ENCODE results near the gene AARSD1.
A peak's percentile ranks its signal among the peaks of the same experiment; 100 is the strongest.
"Not testable (repeated sequence)": the region's sequence is repeated elsewhere in the genome, so short reads cannot be mapped to it uniquely, and the experiment has no call there.

Gene AARSD1

GRCh38 chr17:42964161-42964932 lies at the start of gene AARSD1:
TSS of gene AARSD1 (minus strand) at chr17:42964454. CDS start at chr17:42964440, 14 bp downstream.
- peak; percentile 93 for DNase-seq

- no peak for DNase-seq
Observed at GRCh38 chr17:43013296-43013695, 49.0 kb upstream of the AARSD1 start.

GRCh38 chr17:43011728-43012472 lies 47.6 kb upstream of the AARSD1 start:
- DNase-seq: no peak

GRCh38 chr17:43010667-43011308 lies 46.5 kb upstream of the AARSD1 start:
- DNase-seq: no peak

GRCh38 chr17:43006639-43007551 lies 42.6 kb upstream of the AARSD1 start, which contains the start of gene IFI35:
TSS of gene IFI35 (plus strand) at chr17:43006784. CDS start at chr17:43006948, 164 bp downstream.
- peak; percentile 79 for DNase-seq

- DNase-seq: peak; percentile 72
Observed at GRCh38 chr17:43003542-43004172, 39.4 kb upstream of the AARSD1 start.

GRCh38 chr17:43000894-43001293 lies 36.6 kb upstream of the AARSD1 start:
- DNase-seq: not testable (repeated sequence)

- no peak for DNase-seq
Observed at GRCh38 chr17:42999003-42999525, 34.8 kb upstream of the AARSD1 start.

GRCh38 chr17:42997984-42998938 lies 34.0 kb upstream of the AARSD1 start, which contains the start of gene RPL27:
TSS of gene RPL27 (plus strand) at chr17:42998419. CDS start at chr17:42998751, 332 bp downstream.
- DNase-seq: peak; percentile 100

GRCh38 chr17:42997390-42997983 lies 33.2 kb upstream of the AARSD1 start:
- no peak for DNase-seq

GRCh38 chr17:42993913-42994312 lies 29.7 kb upstream of the AARSD1 start:
- DNase-seq: not testable (repeated sequence)

- no peak for DNase-seq
Observed at GRCh38 chr17:42992872-42993271, 28.6 kb upstream of the AARSD1 start.

GRCh38 chr17:42991471-42991870 lies 27.2 kb upstream of the AARSD1 start:
- no peak for DNase-seq

GRCh38 chr17:42989726-42990652 lies 25.7 kb upstream of the AARSD1 start:
- peak; percentile 69 for DNase-seq

GRCh38 chr17:42989141-42989540 lies 24.9 kb upstream of the AARSD1 start:
- peak; percentile 31 for DNase-seq

- DNase-seq: no peak
Observed at GRCh38 chr17:42985225-42985624, 21.0 kb upstream of the AARSD1 start.

GRCh38 chr17:42982266-42982665 lies 18.0 kb upstream of the AARSD1 start:
- DNase-seq: no peak

- DNase-seq: peak; percentile 43
Observed at GRCh38 chr17:42980766-42981397, 16.6 kb upstream of the AARSD1 start.
